GM19099 (cell line): ENCODE measurements around the gene SLX9.

Experiments
- POLR2A ChIP-seq: IDR thresholded peaks from 3 replicates; pipeline ENCODE4 v1.6.1; 2011; ENCODE audit warnings: low read depth; ENCODE audit not compliant: insufficient read length; ENCODE audit errors: extremely low read depth

Gene SLX9

GRCh38 chr21:44907966-44908895, 31.6 kb upstream of the SLX9 start:
- no peak for TF ChIP-seq POLR2A

- TF ChIP-seq POLR2A = no peak
Measured at GRCh38 chr21:44908908-44909307, 30.9 kb upstream of the SLX9 start.

GRCh38 chr21:44909719-44910118, 30.1 kb upstream of the SLX9 start:
- TF ChIP-seq POLR2A = no peak

GRCh38 chr21:44910229-44911067, 29.4 kb upstream of the SLX9 start:
- no peak for TF ChIP-seq POLR2A

- TF ChIP-seq POLR2A = peak; percentile 13
Measured at GRCh38 chr21:44911068-44911383, 28.8 kb upstream of the SLX9 start.

GRCh38 chr21:44911384-44912157, 28.3 kb upstream of the SLX9 start:
- no peak for TF ChIP-seq POLR2A

- TF ChIP-seq POLR2A = no peak
Measured at GRCh38 chr21:44912158-44912473, 27.7 kb upstream of the SLX9 start.

- TF ChIP-seq POLR2A = no peak
Measured at GRCh38 chr21:44913425-44914175, 26.2 kb upstream of the SLX9 start.

GRCh38 chr21:44914176-44914874, 25.5 kb upstream of the SLX9 start:
- TF ChIP-seq POLR2A = peak; percentile 19

- no peak for TF ChIP-seq POLR2A
Measured at GRCh38 chr21:44916965-44917364, 22.9 kb upstream of the SLX9 start.

GRCh38 chr21:44917446-44918106, 22.3 kb upstream of the SLX9 start:
- TF ChIP-seq POLR2A = no peak

- no peak for TF ChIP-seq POLR2A
Measured at GRCh38 chr21:44918107-44918470, 21.7 kb upstream of the SLX9 start.

- no peak for TF ChIP-seq POLR2A
Measured at GRCh38 chr21:44918581-44919033, 21.2 kb upstream of the SLX9 start.

- no peak for TF ChIP-seq POLR2A
Measured at GRCh38 chr21:44919111-44919912, 20.5 kb upstream of the SLX9 start.
